Endodermal cell (in vitro differentiated cells): ENCODE results near the gene CCDC142. TPM values are rescaled to one million over a fixed set of nuclear protein-coding genes. Genes with fewer than 3 reads are reported as not detected.

Experiments
- DNase-seq: peaks from one replicate; pipeline ENCODE4 v3.0.0-alpha.2; 2017
- H3K27ac ChIP-seq: 2 replicates; pipeline ENCODE4 v1.5.1; 2013; ENCODE audit warnings: mild to moderate bottlenecking, low read depth, low read length, moderate library complexity
- H3K27me3 ChIP-seq: 2 replicates; pipeline ENCODE4 v1.6.1; 2013; ENCODE audit warnings: mild to moderate bottlenecking, low read length, moderate library complexity; ENCODE audit not compliant: insufficient read depth, control insufficient read depth, poor library complexity, severe bottlenecking
- H3K36me3 ChIP-seq: 2 replicates; pipeline ENCODE4 v1.7.0; 2013; ENCODE audit warnings: mild to moderate bottlenecking, low read length, moderate library complexity; ENCODE audit not compliant: control insufficient read depth, insufficient read depth
- H3K4me1 ChIP-seq: one replicate; pipeline ENCODE4 v1.7.0; 2013; ENCODE audit warnings: low read length; ENCODE audit not compliant: control insufficient read depth, insufficient read depth
- H3K4me3 ChIP-seq: 2 replicates; pipeline ENCODE4 v1.5.1; 2013; ENCODE audit warnings: mild to moderate bottlenecking, low read length, moderate library complexity
- H3K9ac ChIP-seq: 2 replicates; pipeline ENCODE4 v1.6.1; 2013; ENCODE audit warnings: mild to moderate bottlenecking, low read length, moderate library complexity; ENCODE audit not compliant: poor library complexity, severe bottlenecking; ENCODE audit errors: extremely low read depth
- H3K9me3 ChIP-seq: 2 replicates; pipeline ENCODE4 v1.6.1; 2013; ENCODE audit warnings: mild to moderate bottlenecking, low read length, moderate library complexity; ENCODE audit not compliant: control insufficient read depth
- H3K27ac Mint-ChIP-seq: 2 replicates; pipeline ENCODE4 v1.8.0; 2020; ENCODE audit warnings: mixed read lengths
- H3K27me3 Mint-ChIP-seq: 2 replicates; pipeline ENCODE4 v1.8.0; 2021; ENCODE audit warnings: mild to moderate bottlenecking, mixed read lengths; ENCODE audit not compliant: insufficient read depth
- H3K36me3 Mint-ChIP-seq: 2 replicates; pipeline ENCODE4 v1.8.0; 2020; ENCODE audit warnings: low read depth, mixed read lengths
- H3K4me1 Mint-ChIP-seq: 2 replicates; pipeline ENCODE4 v1.8.0; 2020; ENCODE audit warnings: mixed read lengths
- H3K4me3 Mint-ChIP-seq: 2 replicates; pipeline ENCODE4 v1.8.0; 2020; ENCODE audit warnings: mild to moderate bottlenecking, moderate library complexity, mixed read lengths
- H3K9me3 Mint-ChIP-seq: 2 replicates; pipeline ENCODE4 v1.8.0; 2020; ENCODE audit warnings: mild to moderate bottlenecking, mixed read lengths
- WGBS, 2 experiments: methylation state at CpG; one replicate each; pipeline versions ENCODE4 v1.1.5 to v1.1.7; 2013; ENCODE audit warnings: missing lambda C conversion rate in 2 of 2, mixed read lengths in 1 of 2; ENCODE audit not compliant: insufficient coverage in 1 of 2, insufficient read length in 1 of 2; 5-methylcytosine and 5-hydroxymethylcytosine counted together
- total RNA-seq, 2 donors: library from RNA; stranded (reverse); fragmentation: NEBNext Ultra II Directional in 1 of 2; extraction: Animal tissue kit (Norgen Biotek cat#: 25700) in 1 of 2; gene quantifications; 2 replicates in 1 of 2; 3 replicates in 1 of 2; pipeline ENCODE4 v1.2.1, GENCODE V29; 2021
- TF ChIP-seq, protein P1 (sequence below): fragments of 200-600 bp; sonication (generic); conservative IDR thresholded peaks from 2 replicates; pipeline ENCODE4 v1.5.0; 2021; ENCODE audit warnings: antibody characterized with exemption, mild to moderate bottlenecking

CCDC142 gene
- total RNA-seq, 2 donors from 2014 or later: 19.0 to 24.7 TPM

DNA sequence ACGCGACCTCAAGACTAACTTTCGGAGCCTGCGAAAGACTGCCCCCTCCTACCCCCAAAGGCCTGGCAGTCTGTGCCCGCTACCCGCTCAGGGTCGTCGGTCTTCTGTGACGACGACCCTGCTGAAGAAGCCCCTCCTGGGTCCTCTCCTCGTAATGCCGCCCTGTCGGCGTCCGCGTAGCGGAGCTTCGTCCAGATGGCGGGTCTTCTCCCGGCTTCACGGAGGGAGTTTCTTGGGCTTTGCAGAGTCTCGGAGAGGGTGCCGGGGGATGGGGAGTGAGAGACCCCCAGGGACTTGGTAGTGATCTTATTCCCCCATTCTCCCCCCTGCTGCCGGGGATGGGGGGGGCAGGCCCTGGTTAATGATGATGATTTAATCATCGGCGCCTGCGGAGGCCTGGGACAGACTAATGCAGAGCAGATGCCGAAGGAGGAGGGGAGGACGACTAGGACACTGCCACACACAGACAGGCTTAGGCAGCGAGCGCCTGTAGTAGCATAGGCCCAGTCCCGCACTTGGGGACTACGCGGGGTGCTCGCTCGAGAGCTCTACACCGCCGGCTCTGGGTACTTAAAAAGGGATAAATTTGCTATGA lies 25.2 kb upstream of the CCDC142 start:
- H3K27ac Mint-ChIP-seq: peak overlapping the region; percentile 100

DNA sequence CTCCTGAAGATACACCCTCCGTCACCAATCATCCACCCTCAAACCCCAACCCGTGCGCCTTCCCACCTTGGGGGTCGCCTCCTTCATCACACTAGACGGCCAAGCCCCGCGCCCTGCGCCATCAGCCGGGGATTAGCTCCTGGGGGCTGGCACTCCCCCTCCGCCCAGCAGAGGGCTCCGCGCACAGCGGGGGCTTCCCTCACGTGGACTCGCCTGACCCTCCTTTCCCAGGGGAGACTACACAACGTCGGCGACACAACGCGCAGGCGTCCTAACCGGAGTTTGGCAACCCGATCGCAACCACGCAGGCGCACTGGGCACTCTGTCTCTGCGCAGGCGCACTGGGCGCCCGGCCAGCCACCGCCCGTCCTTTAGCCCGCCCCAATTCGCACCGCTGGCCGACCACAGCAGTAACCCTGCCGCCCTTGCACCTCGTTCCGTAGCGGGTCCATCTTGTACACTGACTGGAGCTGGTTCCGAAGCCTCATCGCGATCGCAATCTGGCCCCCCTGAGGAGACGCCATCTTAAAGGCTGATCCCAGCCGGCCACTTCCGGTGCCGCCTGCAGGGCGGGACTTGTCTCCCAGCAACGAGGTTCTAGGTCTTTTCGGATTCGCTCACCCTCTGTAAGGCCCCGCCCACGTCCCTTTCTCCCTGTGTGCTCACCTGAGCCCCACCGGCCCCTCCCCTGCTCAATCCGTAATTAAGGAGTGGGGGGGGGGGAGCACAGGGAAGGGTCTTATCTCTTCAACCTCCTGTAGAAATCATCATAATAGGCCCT lies 24.5 kb upstream of the CCDC142 start, which contains the start of gene PCGF1:
Gene PCGF1, minus strand, starts transcription at position 551 of the 781 bp plus-strand sequence. Its CDS starts 27 bp downstream, at position 524.
- H3K36me3 Mint-ChIP-seq: peaks cover 22% of the 10 kb centered on the region
- H3K27ac ChIP-seq: peak within 1 kb of the TSS; percentile 58

More for the DNA sequence above, 25.2 kb upstream of the CCDC142 start:
- peak overlapping the region; percentile 80 for H3K9ac ChIP-seq
- WGBS, 2 experiments: 7 to 11% methylated on average over 21 to 36 of the region's 38 CpGs
- peaks cover 67% of the 10 kb centered on the region for H3K27me3 Mint-ChIP-seq
- peaks cover 4% of the 10 kb centered on the region for H3K4me1 ChIP-seq
- peaks cover 22% of the 10 kb centered on the region for H3K36me3 Mint-ChIP-seq
- peaks cover 11% of the 10 kb centered on the region for H3K36me3 ChIP-seq
- peak overlapping the region; percentile 96 for H3K4me3 Mint-ChIP-seq
- no peaks in the 10 kb centered on the region for H3K9me3 Mint-ChIP-seq
- TF ChIP-seq, protein P1, sequence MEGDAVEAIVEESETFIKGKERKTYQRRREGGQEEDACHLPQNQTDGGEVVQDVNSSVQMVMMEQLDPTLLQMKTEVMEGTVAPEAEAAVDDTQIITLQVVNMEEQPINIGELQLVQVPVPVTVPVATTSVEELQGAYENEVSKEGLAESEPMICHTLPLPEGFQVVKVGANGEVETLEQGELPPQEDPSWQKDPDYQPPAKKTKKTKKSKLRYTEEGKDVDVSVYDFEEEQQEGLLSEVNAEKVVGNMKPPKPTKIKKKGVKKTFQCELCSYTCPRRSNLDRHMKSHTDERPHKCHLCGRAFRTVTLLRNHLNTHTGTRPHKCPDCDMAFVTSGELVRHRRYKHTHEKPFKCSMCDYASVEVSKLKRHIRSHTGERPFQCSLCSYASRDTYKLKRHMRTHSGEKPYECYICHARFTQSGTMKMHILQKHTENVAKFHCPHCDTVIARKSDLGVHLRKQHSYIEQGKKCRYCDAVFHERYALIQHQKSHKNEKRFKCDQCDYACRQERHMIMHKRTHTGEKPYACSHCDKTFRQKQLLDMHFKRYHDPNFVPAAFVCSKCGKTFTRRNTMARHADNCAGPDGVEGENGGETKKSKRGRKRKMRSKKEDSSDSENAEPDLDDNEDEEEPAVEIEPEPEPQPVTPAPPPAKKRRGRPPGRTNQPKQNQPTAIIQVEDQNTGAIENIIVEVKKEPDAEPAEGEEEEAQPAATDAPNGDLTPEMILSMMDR: no peak
- DNase-seq: peak; percentile 83
- peak overlapping the region; percentile 88 for H3K4me3 ChIP-seq
- peaks cover 27% of the 10 kb centered on the region for H3K4me1 Mint-ChIP-seq
- no peak overlapping the region for H3K27ac ChIP-seq
- H3K27me3 ChIP-seq: peaks cover 64% of the 10 kb centered on the region
- H3K9me3 ChIP-seq: no peaks in the 10 kb centered on the region

DNA sequence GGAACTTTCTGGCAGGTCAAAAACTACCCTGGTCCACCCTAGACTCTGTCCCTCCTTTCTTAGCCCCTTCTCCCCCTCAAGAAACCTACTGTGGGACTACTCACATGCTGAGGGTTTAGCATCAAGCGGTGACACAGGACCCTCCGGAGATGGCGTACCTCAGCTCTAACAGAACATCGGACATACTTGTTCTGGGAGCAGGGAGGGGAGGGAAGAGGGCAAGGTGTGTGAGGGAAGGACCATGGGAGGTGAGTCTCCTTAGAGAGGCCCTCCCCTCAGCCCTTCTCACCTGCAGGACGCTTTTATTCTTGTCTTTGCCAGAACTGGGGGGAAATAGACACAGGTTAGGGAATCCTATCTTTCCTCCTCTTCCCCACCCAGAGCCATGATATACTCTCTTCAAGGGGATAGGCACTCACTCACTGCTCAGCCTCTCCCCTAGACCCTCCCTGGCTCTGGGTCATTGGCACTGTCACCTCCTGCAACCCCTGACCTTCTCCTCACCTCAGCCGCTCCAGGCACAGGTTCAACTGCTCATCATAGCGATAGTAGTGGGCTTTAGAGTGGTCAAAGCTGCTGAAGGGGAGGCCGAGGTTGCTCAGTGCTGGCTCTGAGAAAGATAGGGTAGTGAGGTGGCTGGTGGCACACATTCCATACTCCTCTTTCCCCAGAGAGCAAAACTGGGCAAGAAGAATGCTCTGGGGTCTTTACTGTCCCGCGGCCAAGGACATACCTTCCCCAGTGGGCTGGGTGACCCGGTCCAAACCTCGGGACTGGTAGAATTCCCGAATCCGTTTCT lies 22.8 kb upstream of the CCDC142 start:
- Mint-ChIP-seq H3K27ac (no peak overlapping the region), H3K4me1 (peaks cover 35% of the 10 kb centered on the region), H3K4me3 (peak overlapping the region; percentile 96), H3K36me3 (peaks cover 22% of the 10 kb centered on the region), H3K27me3 (peaks cover 67% of the 10 kb centered on the region), H3K9me3 (no peaks in the 10 kb centered on the region)
- no peak for DNase-seq
- H3K27me3 ChIP-seq: peaks cover 64% of the 10 kb centered on the region
- TF ChIP-seq, protein P1: no peak
- peak overlapping the region; percentile 66 for H3K4me3 ChIP-seq
- peaks cover 11% of the 10 kb centered on the region for H3K36me3 ChIP-seq
- no peak overlapping the region for H3K9ac ChIP-seq
- H3K4me1 ChIP-seq: peaks cover 4% of the 10 kb centered on the region
- 94 to 97% methylated on average over 6 to 14 of the region's 14 CpGs for WGBS, 2 experiments
- no peak overlapping the region for H3K27ac ChIP-seq
- no peaks in the 10 kb centered on the region for H3K9me3 ChIP-seq

More for the DNA sequence above, 24.5 kb upstream of the CCDC142 start, which contains the start of gene PCGF1:
- Mint-ChIP-seq H3K27me3 (peaks cover 67% of the 10 kb centered on the region), H3K27ac (peak within 1 kb of the TSS; percentile 100), H3K4me1 (peaks cover 25% of the 10 kb centered on the region), H3K4me3 (peak within 1 kb of the TSS; percentile 96), H3K9me3 (no peaks in the 10 kb centered on the region)
- DNase-seq: peak; percentile 99
- Histone ChIP-seq H3K9ac (peak within 1 kb of the TSS; percentile 80), H3K36me3 (peaks cover 11% of the 10 kb centered on the region), H3K4me3 (peak within 1 kb of the TSS; percentile 88), H3K4me1 (peaks cover 4% of the 10 kb centered on the region), H3K27me3 (peaks cover 64% of the 10 kb centered on the region), H3K9me3 (no peaks in the 10 kb centered on the region)
- WGBS, 2 experiments: 0% methylated on average over 12 to 53 of the region's 56 CpGs
- TF ChIP-seq, protein P1: peak; percentile 69
